ENCODE results near the gene DGLUCY.

Gene DGLUCY

GRCh38 chr14:91126761-91127160 lies 12.9 kb downstream of the DGLUCY start:
- no peak overlapping the region for H2BK12ac ChIP-seq (ENCODE audit: low read length in 2 of 2)
- peaks cover 18 to 57% of the 10 kb centered on the region in 2 experiments for H3K36me3 ChIP-seq (ENCODE audit: control insufficient read depth in 1 of 2, insufficient read depth in 2 of 2, low read depth in 1 of 2, low read length in 2 of 2)
- H2BK5ac ChIP-seq (ENCODE audit: low read depth, low read length, poor library complexity, severe bottlenecking): no peak overlapping the region
- H2BK15ac ChIP-seq (ENCODE audit: low read depth, poor library complexity, severe bottlenecking): no peak overlapping the region
- no peak overlapping the region for H2AK5ac ChIP-seq (ENCODE audit: low read length, severe bottlenecking)
- peaks cover 5% of the 10 kb centered on the region for H3K9me3 ChIP-seq (ENCODE audit: control insufficient read depth, low read length)
- no peak for DNase-seq
- no peak overlapping the region for H3K4me2 ChIP-seq (ENCODE audit: low read length, poor library complexity, severe bottlenecking)
- H2AFZ ChIP-seq (ENCODE audit: low read depth, low read length): no peak overlapping the region
- no peak overlapping the region for H3K27ac ChIP-seq (ENCODE audit: low read length, poor library complexity, severe bottlenecking)
- no peak overlapping the region for H4K91ac ChIP-seq (ENCODE audit: low read length)
- H3K23ac ChIP-seq (ENCODE audit: low read length in 2 of 2): no peak overlapping the region
- no peak overlapping the region for H2BK120ac ChIP-seq (ENCODE audit: low read depth, low read length)
- no peaks in the 10 kb centered on the region for H3K27me3 ChIP-seq (ENCODE audit: control insufficient read depth in 1 of 2, insufficient read depth in 1 of 2, low read length in 2 of 2)
- WGBS: 100% methylated on average over 1 of the region's 2 CpGs
- H3K4me1 ChIP-seq (ENCODE audit: control insufficient read depth, insufficient read depth, low read depth, low read length): no peaks in the 10 kb centered on the region
- H4K8ac ChIP-seq (ENCODE audit: low read length): no peak overlapping the region
- H3K4ac ChIP-seq (ENCODE audit: low read depth in 1 of 2, low read length in 2 of 2): no peak overlapping the region
- H3K14ac ChIP-seq (ENCODE audit: low read length in 2 of 2): no peak overlapping the region
- H3K18ac ChIP-seq (ENCODE audit: low read depth in 1 of 2, low read length in 2 of 2): no peak overlapping the region
- peaks cover 21% of the 10 kb centered on the region for H3K79me1 ChIP-seq (replicated peaks; ENCODE audit: low read length, poor library complexity, severe bottlenecking)
- no peak overlapping the region for H3K9ac ChIP-seq (ENCODE audit: low read length)
- H3K4me3 ChIP-seq (ENCODE audit: insufficient read depth in 1 of 2, low read depth in 1 of 2, low read length in 2 of 2): no peak overlapping the region

- Histone ChIP-seq H3K79me1 (replicated peaks; ENCODE audit: low read length, poor library complexity, severe bottlenecking) (peaks cover 19% of the 10 kb centered on the region), H2BK120ac (ENCODE audit: low read depth, low read length) (no peak overlapping the region), H3K27ac (ENCODE audit: low read length, poor library complexity, severe bottlenecking) (no peak overlapping the region), H3K23ac (ENCODE audit: low read length in 2 of 2) (no peak overlapping the region), H3K4me3 (ENCODE audit: insufficient read depth in 1 of 2, low read depth in 1 of 2, low read length in 2 of 2) (no peak overlapping the region), H3K4me2 (ENCODE audit: low read length, poor library complexity, severe bottlenecking) (no peak overlapping the region), H2BK15ac (ENCODE audit: low read depth, poor library complexity, severe bottlenecking) (no peak overlapping the region), H3K9me3 (ENCODE audit: control insufficient read depth, low read length) (peaks cover 5% of the 10 kb centered on the region), H3K9ac (ENCODE audit: low read length) (no peak overlapping the region), H2BK5ac (ENCODE audit: low read depth, low read length, poor library complexity, severe bottlenecking) (no peak overlapping the region), H3K4ac (ENCODE audit: low read depth in 1 of 2, low read length in 2 of 2) (no peak overlapping the region), H4K91ac (ENCODE audit: low read length) (no peak overlapping the region), H4K8ac (ENCODE audit: low read length) (no peak overlapping the region), H3K36me3 (ENCODE audit: control insufficient read depth in 1 of 2, insufficient read depth in 2 of 2, low read depth in 1 of 2, low read length in 2 of 2) (peaks cover 18 to 63% of the 10 kb centered on the region in 2 experiments), H2BK12ac (ENCODE audit: low read length in 2 of 2) (no peak overlapping the region), H3K4me1 (ENCODE audit: control insufficient read depth, insufficient read depth, low read depth, low read length) (no peaks in the 10 kb centered on the region), H2AK5ac (ENCODE audit: low read length, severe bottlenecking) (no peak overlapping the region), H2AFZ (ENCODE audit: low read depth, low read length) (no peak overlapping the region), H3K14ac (ENCODE audit: low read length in 2 of 2) (no peak overlapping the region), H3K27me3 (ENCODE audit: control insufficient read depth in 1 of 2, insufficient read depth in 1 of 2, low read length in 2 of 2) (no peaks in the 10 kb centered on the region), H3K18ac (ENCODE audit: low read depth in 1 of 2, low read length in 2 of 2) (no peak overlapping the region)
- WGBS: 88% methylated on average over 8 of the region's 8 CpGs
- no peak for DNase-seq
Measured at GRCh38 chr14:91127401-91127801, 13.5 kb downstream of the DGLUCY start.

- no peak overlapping the region for H3K14ac ChIP-seq (ENCODE audit: low read length in 2 of 2)
- H3K27me3 ChIP-seq (ENCODE audit: control insufficient read depth in 1 of 2, insufficient read depth in 1 of 2, low read length in 2 of 2): no peaks in the 10 kb centered on the region
- H2BK12ac ChIP-seq (ENCODE audit: low read length in 2 of 2): no peak overlapping the region
- 89% methylated on average over 2 of the region's 4 CpGs for WGBS
- no peaks in the 10 kb centered on the region for H3K4me1 ChIP-seq (ENCODE audit: control insufficient read depth, insufficient read depth, low read depth, low read length)
- H3K9me3 ChIP-seq (ENCODE audit: control insufficient read depth, low read length): peaks cover 5% of the 10 kb centered on the region
- H3K9ac ChIP-seq (ENCODE audit: low read length): no peak overlapping the region
- no peak overlapping the region for H4K91ac ChIP-seq (ENCODE audit: low read length)
- peaks cover 16% of the 10 kb centered on the region for H3K79me1 ChIP-seq (replicated peaks; ENCODE audit: low read length, poor library complexity, severe bottlenecking)
- no peak overlapping the region for H2BK120ac ChIP-seq (ENCODE audit: low read depth, low read length)
- H3K18ac ChIP-seq (ENCODE audit: low read depth in 1 of 2, low read length in 2 of 2): no peak overlapping the region
- H2AFZ ChIP-seq (ENCODE audit: low read depth, low read length): no peak overlapping the region
- H3K36me3 ChIP-seq (ENCODE audit: control insufficient read depth in 1 of 2, insufficient read depth in 2 of 2, low read depth in 1 of 2, low read length in 2 of 2): peaks cover 18 to 64% of the 10 kb centered on the region in 2 experiments
- no peak overlapping the region for H3K27ac ChIP-seq (ENCODE audit: low read length, poor library complexity, severe bottlenecking)
- H3K4ac ChIP-seq (ENCODE audit: low read depth in 1 of 2, low read length in 2 of 2): no peak overlapping the region
- no peak overlapping the region for H4K8ac ChIP-seq (ENCODE audit: low read length)
- no peak overlapping the region for H3K4me2 ChIP-seq (ENCODE audit: low read length, poor library complexity, severe bottlenecking)
- no peak overlapping the region for H3K4me3 ChIP-seq (ENCODE audit: insufficient read depth in 1 of 2, low read depth in 1 of 2, low read length in 2 of 2)
- no peak for DNase-seq
- H3K23ac ChIP-seq (ENCODE audit: low read length in 2 of 2): no peak overlapping the region
- H2AK5ac ChIP-seq (ENCODE audit: low read length, severe bottlenecking): no peak overlapping the region
- no peak overlapping the region for H2BK15ac ChIP-seq (ENCODE audit: low read depth, poor library complexity, severe bottlenecking)
- no peak overlapping the region for H2BK5ac ChIP-seq (ENCODE audit: low read depth, low read length, poor library complexity, severe bottlenecking)
Measured at GRCh38 chr14:91127924-91128323, 14.1 kb downstream of the DGLUCY start.

GRCh38 chr14:91128699-91129098 lies 14.8 kb downstream of the DGLUCY start:
- no peak overlapping the region for H3K23ac ChIP-seq (ENCODE audit: low read length in 2 of 2)
- no peaks in the 10 kb centered on the region for H3K4me1 ChIP-seq (ENCODE audit: control insufficient read depth, insufficient read depth, low read depth, low read length)
- no peak overlapping the region for H3K27ac ChIP-seq (ENCODE audit: low read length, poor library complexity, severe bottlenecking)
- H4K91ac ChIP-seq (ENCODE audit: low read length): no peak overlapping the region
- no peak overlapping the region for H3K4me3 ChIP-seq (ENCODE audit: insufficient read depth in 1 of 2, low read depth in 1 of 2, low read length in 2 of 2)
- no peak overlapping the region for H2BK15ac ChIP-seq (ENCODE audit: low read depth, poor library complexity, severe bottlenecking)
- H4K8ac ChIP-seq (ENCODE audit: low read length): no peak overlapping the region
- peaks cover 5% of the 10 kb centered on the region for H3K9me3 ChIP-seq (ENCODE audit: control insufficient read depth, low read length)
- peaks cover 15 to 67% of the 10 kb centered on the region in 2 experiments for H3K36me3 ChIP-seq (ENCODE audit: control insufficient read depth in 1 of 2, insufficient read depth in 2 of 2, low read depth in 1 of 2, low read length in 2 of 2)
- WGBS: 90% methylated on average over 2 of the region's 4 CpGs
- no peak overlapping the region for H3K9ac ChIP-seq (ENCODE audit: low read length)
- no peak overlapping the region for H2BK12ac ChIP-seq (ENCODE audit: low read length in 2 of 2)
- no peak overlapping the region for H2AK5ac ChIP-seq (ENCODE audit: low read length, severe bottlenecking)
- no peak overlapping the region for H3K4me2 ChIP-seq (ENCODE audit: low read length, poor library complexity, severe bottlenecking)
- H2BK120ac ChIP-seq (ENCODE audit: low read depth, low read length): no peak overlapping the region
- H3K79me1 ChIP-seq (replicated peaks; ENCODE audit: low read length, poor library complexity, severe bottlenecking): peaks cover 12% of the 10 kb centered on the region
- H2BK5ac ChIP-seq (ENCODE audit: low read depth, low read length, poor library complexity, severe bottlenecking): no peak overlapping the region
- no peak overlapping the region for H3K4ac ChIP-seq (ENCODE audit: low read depth in 1 of 2, low read length in 2 of 2)
- H3K14ac ChIP-seq (ENCODE audit: low read length in 2 of 2): no peak overlapping the region
- no peak overlapping the region for H2AFZ ChIP-seq (ENCODE audit: low read depth, low read length)
- H3K27me3 ChIP-seq (ENCODE audit: control insufficient read depth in 1 of 2, insufficient read depth in 1 of 2, low read length in 2 of 2): no peaks in the 10 kb centered on the region
- no peak overlapping the region for H3K18ac ChIP-seq (ENCODE audit: low read depth in 1 of 2, low read length in 2 of 2)
- DNase-seq: no peak

All from mesenchymal stem cell (in vitro differentiated cells and primary cell).